ENCODE measurements around the gene CD300A. TPM values are rescaled to one million over a fixed set of nuclear protein-coding genes. Genes with fewer than 3 reads are reported as not detected.

The CD300A gene
- total RNA-seq, 1 experiment from 2014 or later = 0.71 TPM

DNA sequence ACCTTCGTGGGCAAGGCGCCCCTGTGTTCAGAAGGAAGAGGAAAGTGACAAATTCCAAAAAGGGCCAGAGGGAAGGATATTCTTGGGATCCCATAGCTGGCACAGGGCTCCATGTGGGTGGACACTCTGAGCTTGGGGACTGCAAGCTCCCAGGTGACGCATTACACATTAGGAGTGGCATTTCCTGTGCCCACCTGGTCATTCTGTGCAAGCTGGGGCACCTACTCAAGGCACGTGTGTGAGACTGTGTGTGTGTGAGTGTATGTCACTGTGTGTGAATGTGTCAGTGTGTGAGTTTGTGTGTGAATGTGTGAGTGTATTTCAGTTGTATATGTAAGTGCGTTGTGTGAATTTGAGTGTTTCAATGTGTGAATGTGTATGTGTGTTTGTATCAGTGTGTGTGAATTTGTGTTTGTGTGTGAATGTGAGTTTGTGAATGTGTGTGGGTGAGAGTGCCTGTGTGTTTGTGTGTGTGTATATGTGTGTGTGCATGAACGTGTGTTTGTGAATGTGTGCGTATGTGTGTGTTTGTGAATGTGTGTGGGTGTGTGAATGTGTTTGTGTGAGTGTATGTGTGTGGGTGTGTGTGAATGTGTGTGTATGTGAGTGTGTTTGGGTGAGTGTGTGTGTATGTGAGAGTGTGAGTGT, 1.6 kb upstream of the CD300A start:
- Histone ChIP-seq H3K79me2 (ENCODE audit: insufficient read depth, low read length) (no peaks in the 10 kb centered on the region), H4K20me1 (ENCODE audit: insufficient read depth) (no peaks in the 10 kb centered on the region), H3K27ac (ENCODE audit: low read depth, low read length) (no peak overlapping the region), H3K9ac (ENCODE audit: low read length) (no peak overlapping the region), H3K9me3 (ENCODE audit: control insufficient read depth in 1 of 2, insufficient read depth in 1 of 2, low read depth in 1 of 2, low read length in 2 of 2) (no peaks in the 10 kb centered on the region), H2AFZ (ENCODE audit: low read depth, low read length, poor library complexity, severe bottlenecking) (no peak overlapping the region), H3K36me3 (ENCODE audit: control insufficient read depth in 1 of 2, insufficient read depth in 2 of 2, low read length in 2 of 2) (no peaks in the 10 kb centered on the region), H3K4me2 (ENCODE audit: low read length) (no peak overlapping the region), H3K27me3 (ENCODE audit: insufficient read depth, low read length) (no peaks in the 10 kb centered on the region), H3K4me1 (ENCODE audit: control insufficient read depth in 1 of 2, insufficient read depth in 2 of 2, low read length in 2 of 2) (peaks cover 0 to 6% of the 10 kb centered on the region in 2 experiments; a peak in 1 of 4 replicates), H3K4me3 (replicated peaks in 1 of 2; ENCODE audit: low read depth in 1 of 2, low read length in 2 of 2) (no peak overlapping the region), H3K9me2 (ENCODE audit: insufficient read depth) (no peaks in the 10 kb centered on the region)
- ChIA-PET CTCF (interaction anchor here (1.6 kb wide), 1 partner anchor 85 kb away, joined by 9 read pairs; no protein-coding TSS in a partner anchor), POLR2A (no interaction called here), RAD21 (ENCODE audit: low non-redundant PET in 1 of 2, low total read pairs in 2 of 2, uncharacterized antibody in 2 of 2, unreplicated experiment in 2 of 2) (interaction anchor here in 1 of 2 experiments (0.9 kb wide), 1 partner anchor 97 kb away, joined by 3 read pairs; no protein-coding TSS in a partner anchor)
- no TSS peak for BruUV-seq (replicated peaks)
- no peak for DNase-seq (ENCODE audit: low read depth, low spot score)
- TF ChIP-seq EZH2 (IDR thresholded peaks at IDR 0.05) (no peak), EZH2phosphoT487 (IDR thresholded peaks at IDR 0.05; ENCODE audit: borderline replicate concordance) (no peak), REST (IDR thresholded peaks at IDR 0.05; ENCODE audit: low read depth) (no peak), TCF7L2 (IDR thresholded peaks at IDR 0.05; ENCODE audit: borderline replicate concordance, extremely low read depth, insufficient read depth, insufficient read length) (no peak), SRF (IDR thresholded peaks at IDR 0.05; ENCODE audit: low read depth) (no peak), ELF1 (IDR thresholded peaks at IDR 0.05; ENCODE audit: borderline replicate concordance, low read depth) (no peak), CEBPB (IDR thresholded peaks at IDR 0.05; ENCODE audit: low read depth) (no peak), SIN3A (IDR thresholded peaks at IDR 0.05; ENCODE audit: low read depth) (no peak), EGR1 (IDR thresholded peaks at IDR 0.05; ENCODE audit: low read depth) (no peak), POLR2AphosphoS5 (IDR thresholded peaks at IDR 0.05; ENCODE audit: low read depth, low read length) (no peak), ATF3 (IDR thresholded peaks at IDR 0.05) (no peak)
- TF ChIP-seq, protein P1, sequence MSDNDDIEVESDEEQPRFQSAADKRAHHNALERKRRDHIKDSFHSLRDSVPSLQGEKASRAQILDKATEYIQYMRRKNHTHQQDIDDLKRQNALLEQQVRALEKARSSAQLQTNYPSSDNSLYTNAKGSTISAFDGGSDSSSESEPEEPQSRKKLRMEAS (IDR thresholded peaks at IDR 0.05) = no peak
- intact Hi-C loops (cut with micrococcal nuclease) = no loop called here
- peak; percentile 35; the same call in 1 of the 2 replicates for ATAC-seq
